ENCODE measurements around the gene TRIM29. TPM values are rescaled to one million over a fixed set of nuclear protein-coding genes. Genes with fewer than 3 reads are reported as not detected.

Gene TRIM29
- total RNA-seq, 1 experiment from 2014 or later = not detected

DNA sequence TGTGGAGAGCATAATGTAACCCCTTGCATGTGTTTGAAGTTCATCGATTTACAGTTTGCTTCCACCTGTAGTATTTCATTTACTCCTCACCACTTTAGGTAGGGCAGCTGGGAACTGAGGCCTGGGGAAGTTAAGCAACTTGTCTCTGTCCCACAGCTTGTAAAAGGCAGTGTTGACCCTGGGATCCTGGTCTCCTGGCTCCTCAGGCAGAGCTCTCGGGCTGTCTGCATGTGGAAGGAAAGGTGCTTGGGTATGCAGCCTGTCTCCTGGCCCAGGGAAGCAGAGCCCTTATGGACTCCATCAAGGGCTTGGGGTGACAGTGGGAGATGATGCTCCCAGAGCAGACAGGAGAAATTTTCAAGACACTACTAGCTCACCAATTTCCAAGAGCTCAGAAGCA is 49.9 kb downstream of the TRIM29 start:
- H2BK20ac ChIP-seq (ENCODE audit: low read depth, low read length, poor library complexity, severe bottlenecking) = no peak overlapping the region
- H2AFZ ChIP-seq (ENCODE audit: low read length) = no peak overlapping the region
- H3K14ac ChIP-seq (ENCODE audit: insufficient read depth, low read length) = peak overlapping the region; percentile 46; the same call in 1 of the 2 replicates
- H4K91ac ChIP-seq (ENCODE audit: insufficient read length, low read depth, low read length) = no peak overlapping the region
- no CpG with 5 or more reads among the region's 2 CpGs for WGBS (ENCODE audit: extremely low coverage, insufficient read length, low lambda C conversion rate)
- TF ChIP-seq, protein P1, sequence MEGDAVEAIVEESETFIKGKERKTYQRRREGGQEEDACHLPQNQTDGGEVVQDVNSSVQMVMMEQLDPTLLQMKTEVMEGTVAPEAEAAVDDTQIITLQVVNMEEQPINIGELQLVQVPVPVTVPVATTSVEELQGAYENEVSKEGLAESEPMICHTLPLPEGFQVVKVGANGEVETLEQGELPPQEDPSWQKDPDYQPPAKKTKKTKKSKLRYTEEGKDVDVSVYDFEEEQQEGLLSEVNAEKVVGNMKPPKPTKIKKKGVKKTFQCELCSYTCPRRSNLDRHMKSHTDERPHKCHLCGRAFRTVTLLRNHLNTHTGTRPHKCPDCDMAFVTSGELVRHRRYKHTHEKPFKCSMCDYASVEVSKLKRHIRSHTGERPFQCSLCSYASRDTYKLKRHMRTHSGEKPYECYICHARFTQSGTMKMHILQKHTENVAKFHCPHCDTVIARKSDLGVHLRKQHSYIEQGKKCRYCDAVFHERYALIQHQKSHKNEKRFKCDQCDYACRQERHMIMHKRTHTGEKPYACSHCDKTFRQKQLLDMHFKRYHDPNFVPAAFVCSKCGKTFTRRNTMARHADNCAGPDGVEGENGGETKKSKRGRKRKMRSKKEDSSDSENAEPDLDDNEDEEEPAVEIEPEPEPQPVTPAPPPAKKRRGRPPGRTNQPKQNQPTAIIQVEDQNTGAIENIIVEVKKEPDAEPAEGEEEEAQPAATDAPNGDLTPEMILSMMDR (conservative IDR thresholded peaks at IDR 0.05) = no peak
- H4K5ac ChIP-seq (ENCODE audit: insufficient read length, low read depth, low read length) = no peak overlapping the region
- no peak overlapping the region for H3K23ac ChIP-seq (ENCODE audit: insufficient read length, low read depth, low read length)
- H3K56ac ChIP-seq (ENCODE audit: insufficient read length, low read depth, low read length) = no peak overlapping the region
- H3K23me2 ChIP-seq (ENCODE audit: insufficient read length, low read depth, low read length, poor library complexity, severe bottlenecking) = no peaks in the 10 kb centered on the region
- Mint-ChIP-seq H3K27ac (no peak overlapping the region), H3K36me3 (ENCODE audit: insufficient read depth in 1 of 3, low read depth in 3 of 3) (peaks cover 14 to 19% (median 18%) of the 10 kb centered on the region in 3 experiments), H3K4me1 (peaks cover 13 to 23% of the 10 kb centered on the region in 2 experiments), H3K27me3 (ENCODE audit: low read depth) (peaks cover 70% of the 10 kb centered on the region), H3K4me3 (no peak overlapping the region; a peak in 1 of 5 replicates), H3K9me3 (peaks cover 24 to 28% of the 10 kb centered on the region in 2 experiments)
- H2BK120ac ChIP-seq (ENCODE audit: low read depth, low read length, poor library complexity, severe bottlenecking) = no peak overlapping the region
- peaks cover 17% of the 10 kb centered on the region for H3K9me3 ChIP-seq (ENCODE audit: control insufficient read depth, low read depth, low read length)
- no peak overlapping the region for H2BK5ac ChIP-seq (ENCODE audit: insufficient read length, low read length)
- no peaks in the 10 kb centered on the region for H3K27me3 ChIP-seq (ENCODE audit: insufficient read depth, low read length)
- H2BK15ac ChIP-seq (ENCODE audit: low read depth, low read length) = no peak overlapping the region
- H3K9ac ChIP-seq (ENCODE audit: extremely low read depth, insufficient read length, low read length) = no peak overlapping the region
- H3T11ph ChIP-seq (ENCODE audit: low read length) = no peak overlapping the region
- no peaks in the 10 kb centered on the region for H3K79me1 ChIP-seq (ENCODE audit: insufficient read depth, low read depth, low read length, poor library complexity, severe bottlenecking)
- no peaks in the 10 kb centered on the region for H4K20me1 ChIP-seq (ENCODE audit: control insufficient read depth, insufficient read depth, insufficient read length)
- no peak overlapping the region for H3K4me2 ChIP-seq (ENCODE audit: insufficient read depth, insufficient read length, low read length)
- no peak overlapping the region for H2BK12ac ChIP-seq (ENCODE audit: insufficient read length, low read depth, low read length)
- H3K27ac ChIP-seq (ENCODE audit: insufficient read length, low read depth, low read length) = no peak overlapping the region
- H4K8ac ChIP-seq (replicated peaks; ENCODE audit: insufficient read length, low read depth, low read length) = no peak overlapping the region
- H2AK5ac ChIP-seq (ENCODE audit: insufficient read length, low read length) = no peak overlapping the region
- H3K4me1 ChIP-seq (ENCODE audit: insufficient read depth, low read length) = 0 out of 2 replicates have a peak, but pooled peaks cover 3% of the 10 kb centered on the region
- no peak overlapping the region for H3K18ac ChIP-seq (ENCODE audit: insufficient read length, low read depth, low read length)
- no peak for DNase-seq
- H3K79me2 ChIP-seq (ENCODE audit: insufficient read depth, low read length) = no peaks in the 10 kb centered on the region
- no peak overlapping the region for H3K4ac ChIP-seq (ENCODE audit: low read depth, low read length)

Measured in H9 (cell line).